ENCODE measurements around the gene PORCN.

PORCN gene

GRCh38 chrX:48476919-48477318 is 31.9 kb upstream of the PORCN start:
- DNase-seq (ENCODE audit: low read depth): no peak

- DNase-seq (ENCODE audit: low read depth): no peak
These were observed 30.6 kb upstream of the PORCN start for GRCh38 chrX:48477960-48478755.

GRCh38 chrX:48478806-48479205 is 30.0 kb upstream of the PORCN start:
- no peak for DNase-seq (ENCODE audit: low read depth)

- no peak for DNase-seq (ENCODE audit: low read depth)
These were observed 28.6 kb upstream of the PORCN start for GRCh38 chrX:48480142-48480541.

GRCh38 chrX:48480583-48480982 is 28.2 kb upstream of the PORCN start:
- DNase-seq (ENCODE audit: low read depth): no peak

- no peak for DNase-seq (ENCODE audit: low read depth)
These were observed 26.3 kb upstream of the PORCN start for GRCh38 chrX:48482526-48482925.

GRCh38 chrX:48487362-48487798 is 21.4 kb upstream of the PORCN start:
- DNase-seq (ENCODE audit: low read depth): no peak

GRCh38 chrX:48488034-48488433 is 20.8 kb upstream of the PORCN start:
- DNase-seq (ENCODE audit: low read depth): no peak

- DNase-seq (ENCODE audit: low read depth): no peak
These were observed 19.5 kb upstream of the PORCN start for GRCh38 chrX:48489296-48489695.

- no peak for DNase-seq (ENCODE audit: low read depth)
These were observed 18.9 kb upstream of the PORCN start for GRCh38 chrX:48489892-48490291.

GRCh38 chrX:48490661-48491060 is 18.1 kb upstream of the PORCN start:
- DNase-seq (ENCODE audit: low read depth): no peak

- DNase-seq (ENCODE audit: low read depth): no peak
These were observed 17.0 kb upstream of the PORCN start for GRCh38 chrX:48491809-48492208.

- DNase-seq (ENCODE audit: low read depth): no peak
These were observed 16.4 kb upstream of the PORCN start for GRCh38 chrX:48492293-48492910.

- DNase-seq (ENCODE audit: low read depth): no peak
These were observed 14.9 kb upstream of the PORCN start for GRCh38 chrX:48493890-48494364.

- no peak for DNase-seq (ENCODE audit: low read depth)
These were observed 12.1 kb upstream of the PORCN start for GRCh38 chrX:48496660-48497059.

- DNase-seq (ENCODE audit: low read depth): no peak
These were observed 10.9 kb upstream of the PORCN start for GRCh38 chrX:48497871-48498270.

GRCh38 chrX:48498374-48498809 is 10.4 kb upstream of the PORCN start:
- DNase-seq (ENCODE audit: low read depth): no peak

GRCh38 chrX:48504261-48504660 is 4.5 kb upstream of the PORCN start:
- no peak for DNase-seq (ENCODE audit: low read depth)

GRCh38 chrX:48505481-48505880 is 3.3 kb upstream of the PORCN start:
- no peak for DNase-seq (ENCODE audit: low read depth)

GRCh38 chrX:48507246-48507645 is 1.5 kb upstream of the PORCN start:
- no peak for DNase-seq (ENCODE audit: low read depth)

- DNase-seq (ENCODE audit: low read depth): no peak
These were observed 426 bp downstream of the PORCN start for GRCh38 chrX:48509245-48509590.

GRCh38 chrX:48509619-48510018 is 827 bp downstream of the PORCN start:
- no peak for DNase-seq (ENCODE audit: low read depth)

GRCh38 chrX:48511560-48511959 is 2.8 kb downstream of the PORCN start:
- DNase-seq (ENCODE audit: low read depth): no peak

All from stimulated activated CD8-positive, alpha-beta memory T cell treated with anti-CD3 and anti-CD28 coated beads, Interleukin-15, amount 100 ng/mL, for 1 hour (primary cell).